GM12892 (cell line): ENCODE results near the gene SYNJ2.

ENCODE experiments used
- POLR2A ChIP-seq: IDR thresholded peaks from 2 replicates; pipeline ENCODE4 v1.6.1; 2011; ENCODE audit warnings: low read depth, low read length, control low read depth
- POLR2AphosphoS5 ChIP-seq: IDR thresholded peaks from 2 replicates; pipeline ENCODE4 v1.6.1; 2011; ENCODE audit warnings: low read depth, low read length, control low read depth

- no peak for TF ChIP-seq POLR2A
- TF ChIP-seq POLR2AphosphoS5, result no peak
These were observed 46.1 kb downstream of the SYNJ2 start for GRCh38 chr6:158027590-158028285.
